IMR-90 (cell line): ENCODE results near the gene KLHL33.

ENCODE experiments used
- BHLHE40 ChIP-seq: fragments of 150-350 bp; IDR thresholded peaks from 2 replicates; pipeline ENCODE4 v1.6.1; 2016; ENCODE audit warnings: mild to moderate bottlenecking, low read depth, low read length
- CHD1 ChIP-seq: IDR thresholded peaks from 2 replicates; pipeline ENCODE4 v1.6.1; 2012; ENCODE audit warnings: low read depth, low read length, improper control_type of control experiment
- FOS ChIP-seq: fragments of 150-350 bp; IDR thresholded peaks from 2 replicates; pipeline ENCODE4 v1.6.1; 2016; ENCODE audit warnings: low read depth, low read length
- MAFK ChIP-seq: IDR thresholded peaks from 2 replicates; pipeline ENCODE4 v1.6.1; 2012; ENCODE audit warnings: low read depth, low read length, improper control_type of control experiment
- POLR2A ChIP-seq: IDR thresholded peaks from 2 replicates; pipeline ENCODE4 v1.6.1; 2012; ENCODE audit warnings: mild to moderate bottlenecking, low read depth, low read length
- RAD21 ChIP-seq: IDR thresholded peaks from 2 replicates; pipeline ENCODE4 v1.6.1; 2012; ENCODE audit warnings: low read length, improper control_type of control experiment
- RCOR1 ChIP-seq: IDR thresholded peaks from 2 replicates; pipeline ENCODE4 v1.6.1; 2012; ENCODE audit warnings: mild to moderate bottlenecking, low read length, improper control_type of control experiment; ENCODE audit not compliant: insufficient replicate concordance
- RFX5 ChIP-seq: IDR thresholded peaks from 2 replicates; pipeline ENCODE4 v1.8.0; 2012; ENCODE audit warnings: low read depth, mild to moderate bottlenecking, low read length, moderate library complexity
- SMC3 ChIP-seq: fragments of 150-350 bp; IDR thresholded peaks from 2 replicates; pipeline ENCODE4 v1.6.1; 2016; ENCODE audit warnings: low read depth, mild to moderate bottlenecking, antibody characterized with exemption, low read length, moderate library complexity
- TF ChIP-seq, protein P1 (sequence below): conservative IDR thresholded peaks from 2 replicates; pipeline ENCODE4 v1.5.1; 2012; ENCODE audit warnings: mild to moderate bottlenecking, low read depth, low read length, improper control_type of control experiment
- TF ChIP-seq, protein P2 (sequence below): fragments of 150-350 bp; IDR thresholded peaks from 2 replicates; pipeline ENCODE4 v1.6.1; 2016; ENCODE audit warnings: low read depth, mild to moderate bottlenecking, low read length, moderate library complexity, borderline replicate concordance

DNA sequence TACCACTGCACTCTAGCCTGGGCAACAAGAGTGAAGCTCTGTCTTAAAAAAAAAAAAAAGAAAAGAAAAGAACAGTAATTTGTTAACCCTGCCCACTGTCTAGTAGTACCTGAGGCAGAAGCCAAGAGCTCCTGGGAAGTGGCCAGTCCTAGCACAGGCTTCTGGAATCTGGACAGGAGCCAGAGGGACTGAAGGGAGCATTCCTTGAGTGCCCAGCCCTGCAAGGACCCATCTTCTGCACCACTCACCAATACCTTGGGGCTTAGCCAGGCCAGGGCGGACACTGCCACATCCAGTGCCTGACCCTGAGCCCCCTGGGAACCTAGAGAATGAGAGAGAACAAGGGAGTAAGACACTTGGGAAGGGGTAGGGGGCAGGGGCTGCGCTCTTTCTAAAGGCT lies 58.8 kb downstream of the KLHL33 start:
- TF ChIP-seq RCOR1 (no peak), SMC3 (no peak), MAFK (no peak), RAD21 (no peak), POLR2A (no peak), CHD1 (no peak), FOS (no peak), BHLHE40 (no peak), RFX5 (no peak)
- TF ChIP-seq, protein P1, sequence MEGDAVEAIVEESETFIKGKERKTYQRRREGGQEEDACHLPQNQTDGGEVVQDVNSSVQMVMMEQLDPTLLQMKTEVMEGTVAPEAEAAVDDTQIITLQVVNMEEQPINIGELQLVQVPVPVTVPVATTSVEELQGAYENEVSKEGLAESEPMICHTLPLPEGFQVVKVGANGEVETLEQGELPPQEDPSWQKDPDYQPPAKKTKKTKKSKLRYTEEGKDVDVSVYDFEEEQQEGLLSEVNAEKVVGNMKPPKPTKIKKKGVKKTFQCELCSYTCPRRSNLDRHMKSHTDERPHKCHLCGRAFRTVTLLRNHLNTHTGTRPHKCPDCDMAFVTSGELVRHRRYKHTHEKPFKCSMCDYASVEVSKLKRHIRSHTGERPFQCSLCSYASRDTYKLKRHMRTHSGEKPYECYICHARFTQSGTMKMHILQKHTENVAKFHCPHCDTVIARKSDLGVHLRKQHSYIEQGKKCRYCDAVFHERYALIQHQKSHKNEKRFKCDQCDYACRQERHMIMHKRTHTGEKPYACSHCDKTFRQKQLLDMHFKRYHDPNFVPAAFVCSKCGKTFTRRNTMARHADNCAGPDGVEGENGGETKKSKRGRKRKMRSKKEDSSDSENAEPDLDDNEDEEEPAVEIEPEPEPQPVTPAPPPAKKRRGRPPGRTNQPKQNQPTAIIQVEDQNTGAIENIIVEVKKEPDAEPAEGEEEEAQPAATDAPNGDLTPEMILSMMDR, result no peak
- TF ChIP-seq, protein P2, sequence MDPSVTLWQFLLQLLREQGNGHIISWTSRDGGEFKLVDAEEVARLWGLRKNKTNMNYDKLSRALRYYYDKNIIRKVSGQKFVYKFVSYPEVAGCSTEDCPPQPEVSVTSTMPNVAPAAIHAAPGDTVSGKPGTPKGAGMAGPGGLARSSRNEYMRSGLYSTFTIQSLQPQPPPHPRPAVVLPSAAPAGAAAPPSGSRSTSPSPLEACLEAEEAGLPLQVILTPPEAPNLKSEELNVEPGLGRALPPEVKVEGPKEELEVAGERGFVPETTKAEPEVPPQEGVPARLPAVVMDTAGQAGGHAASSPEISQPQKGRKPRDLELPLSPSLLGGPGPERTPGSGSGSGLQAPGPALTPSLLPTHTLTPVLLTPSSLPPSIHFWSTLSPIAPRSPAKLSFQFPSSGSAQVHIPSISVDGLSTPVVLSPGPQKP, result no peak
